ENCODE data around the gene APBB2.

The APBB2 gene

GRCh38 chr4:40951026-40951425 lies 263.3 kb downstream of the APBB2 start:
- H3K27ac ChIP-seq (ENCODE audit: low read depth, low read length) = no peak overlapping the region
- no CpG with 5 or more reads among the region's 5 CpGs for WGBS (ENCODE audit: extremely low coverage, insufficient coverage, insufficient read length)
- no peak overlapping the region for H2AFZ ChIP-seq (ENCODE audit: insufficient read depth, low read length, poor library complexity)

GRCh38 chr4:40949358-40950100 lies 264.8 kb downstream of the APBB2 start:
- Histone ChIP-seq H3K9me3 (ENCODE audit: insufficient read depth, low read depth, low read length) (no peaks in the 10 kb centered on the region), H2AK5ac (ENCODE audit: low read length) (no peak overlapping the region), H2AFZ (ENCODE audit: insufficient read depth, low read length, poor library complexity) (no peak overlapping the region), H3K36me3 (ENCODE audit: control insufficient read depth in 1 of 2, insufficient read depth in 2 of 2, low read length in 2 of 2) (peaks cover 0 to 2% of the 10 kb centered on the region in 2 experiments), H2BK5ac (ENCODE audit: low read depth, low read length, poor library complexity) (no peak overlapping the region), H3K4me3 (ENCODE audit: low read depth, low read length) (no peak overlapping the region), H3K4me2 (ENCODE audit: low read length) (no peak overlapping the region), H2BK120ac (ENCODE audit: insufficient read depth, low read length, poor library complexity) (no peak overlapping the region), H3K27me3 (ENCODE audit: insufficient read depth, low read length) (no peaks in the 10 kb centered on the region), H2BK12ac (ENCODE audit: low read length) (no peak overlapping the region), H4K12ac (ENCODE audit: low read depth, low read length) (no peak overlapping the region), H3K18ac (ENCODE audit: low read length) (no peak overlapping the region), H3K79me1 (ENCODE audit: low read length) (no peaks in the 10 kb centered on the region), H4K91ac (ENCODE audit: low read depth, low read length) (no peak overlapping the region), H3K79me2 (ENCODE audit: control insufficient read depth, insufficient read depth, low read length, poor library complexity) (no peaks in the 10 kb centered on the region), H3K9ac (ENCODE audit: low read length) (no peak overlapping the region), H3K23ac (ENCODE audit: low read length) (no peak overlapping the region), H3K14ac (ENCODE audit: low read length) (no peak overlapping the region), H3K27ac (ENCODE audit: low read depth, low read length) (no peak overlapping the region), H3K4ac (ENCODE audit: low read depth, low read length) (no peak overlapping the region), H4K8ac (ENCODE audit: low read depth, low read length) (no peak overlapping the region), H3K4me1 (ENCODE audit: control insufficient read depth in 1 of 2, insufficient read depth in 2 of 2, low read length in 2 of 2) (no peaks in the 10 kb centered on the region)
- DNase-seq = no peak
- no CpG with 5 or more reads among the region's 23 CpGs for WGBS (ENCODE audit: extremely low coverage, insufficient coverage, insufficient read length)

More at GRCh38 chr4:40951026-40951425, 263.3 kb downstream of the APBB2 start:
- Histone ChIP-seq H3K4me3 (ENCODE audit: low read depth, low read length) (no peak overlapping the region), H3K23ac (ENCODE audit: low read length) (no peak overlapping the region), H3K18ac (ENCODE audit: low read length) (no peak overlapping the region), H3K27me3 (ENCODE audit: insufficient read depth, low read length) (no peaks in the 10 kb centered on the region), H2BK5ac (ENCODE audit: low read depth, low read length, poor library complexity) (no peak overlapping the region), H3K14ac (ENCODE audit: low read length) (no peak overlapping the region), H2BK12ac (ENCODE audit: low read length) (no peak overlapping the region), H3K4ac (ENCODE audit: low read depth, low read length) (no peak overlapping the region), H3K9ac (ENCODE audit: low read length) (no peak overlapping the region), H4K8ac (ENCODE audit: low read depth, low read length) (no peak overlapping the region), H4K91ac (ENCODE audit: low read depth, low read length) (no peak overlapping the region), H3K4me2 (ENCODE audit: low read length) (no peak overlapping the region), H2BK120ac (ENCODE audit: insufficient read depth, low read length, poor library complexity) (no peak overlapping the region), H3K79me2 (ENCODE audit: control insufficient read depth, insufficient read depth, low read length, poor library complexity) (no peaks in the 10 kb centered on the region), H3K36me3 (ENCODE audit: control insufficient read depth in 1 of 2, insufficient read depth in 2 of 2, low read length in 2 of 2) (peaks cover 0 to 2% of the 10 kb centered on the region in 2 experiments), H2AK5ac (ENCODE audit: low read length) (no peak overlapping the region), H3K9me3 (ENCODE audit: insufficient read depth, low read depth, low read length) (no peaks in the 10 kb centered on the region), H3K4me1 (ENCODE audit: control insufficient read depth in 1 of 2, insufficient read depth in 2 of 2, low read length in 2 of 2) (no peaks in the 10 kb centered on the region), H4K12ac (ENCODE audit: low read depth, low read length) (no peak overlapping the region), H3K79me1 (ENCODE audit: low read length) (no peaks in the 10 kb centered on the region)
- DNase-seq = no peak

GRCh38 chr4:40948014-40948413 lies 266.3 kb downstream of the APBB2 start:
- H2AK5ac ChIP-seq (ENCODE audit: low read length) = no peak overlapping the region
- WGBS (ENCODE audit: extremely low coverage, insufficient coverage, insufficient read length) = no CpG with 5 or more reads among the region's 6 CpGs

GRCh38 chr4:40946652-40947051 lies 267.7 kb downstream of the APBB2 start:
- H4K8ac ChIP-seq (ENCODE audit: low read depth, low read length) = no peak overlapping the region
- no CpG with 5 or more reads among the region's 9 CpGs for WGBS (ENCODE audit: extremely low coverage, insufficient coverage, insufficient read length)
- H3K14ac ChIP-seq (ENCODE audit: low read length) = no peak overlapping the region
- no peak for DNase-seq
- H3K27ac ChIP-seq (ENCODE audit: low read depth, low read length) = no peak overlapping the region
- no peak overlapping the region for H2BK120ac ChIP-seq (ENCODE audit: insufficient read depth, low read length, poor library complexity)
- no peak overlapping the region for H3K9ac ChIP-seq (ENCODE audit: low read length)
- H2BK5ac ChIP-seq (ENCODE audit: low read depth, low read length, poor library complexity) = no peak overlapping the region
- H3K79me2 ChIP-seq (ENCODE audit: control insufficient read depth, insufficient read depth, low read length, poor library complexity) = no peaks in the 10 kb centered on the region
- no peak overlapping the region for H3K18ac ChIP-seq (ENCODE audit: low read length)
- no peak overlapping the region for H2AFZ ChIP-seq (ENCODE audit: insufficient read depth, low read length, poor library complexity)
- no peaks in the 10 kb centered on the region for H3K9me3 ChIP-seq (ENCODE audit: insufficient read depth, low read depth, low read length)
- no peaks in the 10 kb centered on the region for H3K4me1 ChIP-seq (ENCODE audit: control insufficient read depth in 1 of 2, insufficient read depth in 2 of 2, low read length in 2 of 2)
- H3K27me3 ChIP-seq (ENCODE audit: insufficient read depth, low read length) = no peaks in the 10 kb centered on the region
- H4K12ac ChIP-seq (ENCODE audit: low read depth, low read length) = no peak overlapping the region
- no peak overlapping the region for H3K23ac ChIP-seq (ENCODE audit: low read length)
- peaks cover 4 to 15% of the 10 kb centered on the region in 2 experiments for H3K36me3 ChIP-seq (ENCODE audit: control insufficient read depth in 1 of 2, insufficient read depth in 2 of 2, low read length in 2 of 2)
- no peak overlapping the region for H4K91ac ChIP-seq (ENCODE audit: low read depth, low read length)
- H3K4me3 ChIP-seq (ENCODE audit: low read depth, low read length) = no peak overlapping the region
- no peak overlapping the region for H2BK12ac ChIP-seq (ENCODE audit: low read length)
- no peak overlapping the region for H3K4ac ChIP-seq (ENCODE audit: low read depth, low read length)
- H3K79me1 ChIP-seq (ENCODE audit: low read length) = no peaks in the 10 kb centered on the region
- no peak overlapping the region for H2AK5ac ChIP-seq (ENCODE audit: low read length)
- H3K4me2 ChIP-seq (ENCODE audit: low read length) = no peak overlapping the region

More at GRCh38 chr4:40948014-40948413, 266.3 kb downstream of the APBB2 start:
- no peak for DNase-seq
- Histone ChIP-seq H2BK120ac (ENCODE audit: insufficient read depth, low read length, poor library complexity) (no peak overlapping the region), H3K27me3 (ENCODE audit: insufficient read depth, low read length) (no peaks in the 10 kb centered on the region), H2BK5ac (ENCODE audit: low read depth, low read length, poor library complexity) (no peak overlapping the region), H3K4me1 (ENCODE audit: control insufficient read depth in 1 of 2, insufficient read depth in 2 of 2, low read length in 2 of 2) (no peaks in the 10 kb centered on the region), H3K18ac (ENCODE audit: low read length) (no peak overlapping the region), H3K27ac (ENCODE audit: low read depth, low read length) (no peak overlapping the region), H2BK12ac (ENCODE audit: low read length) (no peak overlapping the region), H3K4ac (ENCODE audit: low read depth, low read length) (no peak overlapping the region), H3K9me3 (ENCODE audit: insufficient read depth, low read depth, low read length) (no peaks in the 10 kb centered on the region), H3K23ac (ENCODE audit: low read length) (no peak overlapping the region), H3K79me1 (ENCODE audit: low read length) (no peaks in the 10 kb centered on the region), H3K4me3 (ENCODE audit: low read depth, low read length) (no peak overlapping the region), H3K79me2 (ENCODE audit: control insufficient read depth, insufficient read depth, low read length, poor library complexity) (no peaks in the 10 kb centered on the region), H4K12ac (ENCODE audit: low read depth, low read length) (no peak overlapping the region), H4K8ac (ENCODE audit: low read depth, low read length) (no peak overlapping the region), H2AFZ (ENCODE audit: insufficient read depth, low read length, poor library complexity) (no peak overlapping the region), H3K36me3 (ENCODE audit: control insufficient read depth in 1 of 2, insufficient read depth in 2 of 2, low read length in 2 of 2) (peaks cover 2 to 9% of the 10 kb centered on the region in 2 experiments), H4K91ac (ENCODE audit: low read depth, low read length) (no peak overlapping the region), H3K14ac (ENCODE audit: low read length) (no peak overlapping the region), H3K9ac (ENCODE audit: low read length) (no peak overlapping the region), H3K4me2 (ENCODE audit: low read length) (no peak overlapping the region)
